NT2/D1 (cell line): ENCODE results near the gene GP9.

ENCODE experiments used
- YY1 ChIP-seq: IDR thresholded peaks from 2 replicates; pipeline ENCODE4 v1.6.1; 2011; ENCODE audit not compliant: insufficient read length, insufficient read depth
- ZNF274 ChIP-seq: IDR thresholded peaks from 2 replicates; pipeline ENCODE4 v1.6.1; 2011; ENCODE audit warnings: mild to moderate bottlenecking, low read depth, low read length

DNA sequence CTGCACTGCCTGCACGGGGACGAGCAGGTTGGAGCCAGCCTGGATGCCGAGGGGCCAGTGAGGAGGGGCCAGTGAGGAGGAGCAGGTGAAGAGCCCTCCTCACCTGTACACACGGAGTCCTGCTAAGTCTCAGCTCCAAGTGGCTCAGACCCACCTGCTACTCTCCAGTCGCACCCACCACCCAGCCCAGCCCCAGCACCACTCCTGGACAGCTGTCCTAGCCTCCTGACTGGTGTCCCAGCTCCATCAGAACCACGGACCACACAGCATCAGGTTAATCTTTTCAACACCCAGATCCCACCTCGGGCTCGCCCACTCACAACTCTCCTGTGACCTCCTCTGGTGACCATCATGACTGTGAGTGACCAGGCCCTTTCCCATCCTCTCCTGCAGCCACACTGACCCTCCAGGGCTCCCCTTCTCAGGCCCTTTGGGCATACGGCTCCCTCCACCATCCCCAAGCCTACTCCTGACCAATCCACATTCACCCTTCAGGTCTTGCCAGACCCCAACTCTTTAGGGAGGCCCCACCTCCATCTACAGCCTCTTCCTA is 45.7 kb upstream of the GP9 start:
- TF ChIP-seq ZNF274 = no peak
- no peak for TF ChIP-seq YY1
